ENCODE data around the gene ARID1B. TPM values are rescaled to one million over a fixed set of nuclear protein-coding genes. Genes with fewer than 3 reads are reported as not detected.

Gene ARID1B
- total RNA-seq, 1 experiment from 2014 or later, result 60.3 TPM

DNA sequence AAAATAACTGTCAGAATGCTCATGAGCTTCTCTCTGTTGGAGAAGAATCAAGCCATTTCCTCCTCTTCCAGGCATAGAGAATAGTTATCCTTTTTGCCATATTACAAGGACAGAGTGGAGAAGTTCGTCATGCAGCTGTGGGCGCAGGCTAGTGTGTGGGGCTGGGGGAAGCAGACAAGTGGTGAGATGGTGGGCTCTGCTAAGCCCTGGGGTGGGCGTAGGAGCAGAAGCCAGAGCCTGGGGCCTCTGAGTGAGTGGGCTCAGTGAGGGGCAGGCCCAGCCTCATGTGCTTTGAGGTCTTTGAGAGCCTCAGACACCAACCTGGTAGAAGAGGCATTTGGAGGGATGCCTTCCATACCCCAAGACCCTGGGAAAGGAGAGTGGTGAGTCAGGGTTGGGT lies 19.4 kb downstream of the ARID1B start:
- H3K9me3 Mint-ChIP-seq, result no peaks in the 10 kb centered on the region
- CTCF ChIA-PET, result no interaction called here
- no peak for ATAC-seq

GRCh38 chr6:156797901-156798735 lies 20.9 kb downstream of the ARID1B start:
- H3K4me3 Mint-ChIP-seq, result no peak overlapping the region
- ChIA-PET CTCF (no interaction called here), POLR2A (no interaction called here)
- ATAC-seq, result no peak
- H3K27me3 Mint-ChIP-seq (ENCODE audit: low read depth), result no peaks in the 10 kb centered on the region
- no peak overlapping the region for H3K27ac Mint-ChIP-seq
- TF ChIP-seq SMAD4 (CRISPR knock-in tag; IDR thresholded peaks at IDR 0.05), result no peak
- TF ChIP-seq, protein P1, sequence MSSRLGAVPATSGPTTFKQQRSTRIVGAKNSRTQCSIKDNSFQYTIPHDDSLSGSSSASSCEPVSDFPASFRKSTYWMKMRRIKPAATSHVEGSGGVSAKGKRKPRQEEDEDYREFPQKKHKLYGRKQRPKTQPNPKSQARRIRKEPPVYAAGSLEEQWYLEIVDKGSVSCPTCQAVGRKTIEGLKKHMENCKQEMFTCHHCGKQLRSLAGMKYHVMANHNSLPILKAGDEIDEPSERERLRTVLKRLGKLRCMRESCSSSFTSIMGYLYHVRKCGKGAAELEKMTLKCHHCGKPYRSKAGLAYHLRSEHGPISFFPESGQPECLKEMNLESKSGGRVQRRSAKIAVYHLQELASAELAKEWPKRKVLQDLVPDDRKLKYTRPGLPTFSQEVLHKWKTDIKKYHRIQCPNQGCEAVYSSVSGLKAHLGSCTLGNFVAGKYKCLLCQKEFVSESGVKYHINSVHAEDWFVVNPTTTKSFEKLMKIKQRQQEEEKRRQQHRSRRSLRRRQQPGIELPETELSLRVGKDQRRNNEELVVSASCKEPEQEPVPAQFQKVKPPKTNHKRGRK (CRISPR knock-in tag; IDR thresholded peaks at IDR 0.05; ENCODE audit: borderline replicate concordance), result no peak
- no peaks in the 10 kb centered on the region for H3K36me3 Mint-ChIP-seq
- H3K4me1 Mint-ChIP-seq, result peaks cover 50% of the 10 kb centered on the region
- H3K9me3 Mint-ChIP-seq, result no peaks in the 10 kb centered on the region
- no peak for DNase-seq (ENCODE audit: low spot score)

More for the DNA sequence above, 19.4 kb downstream of the ARID1B start:
- H3K27me3 Mint-ChIP-seq (ENCODE audit: low read depth), result no peaks in the 10 kb centered on the region
- H3K27ac Mint-ChIP-seq, result peak overlapping the region; percentile 43
- no peak for TF ChIP-seq IRF1 (CRISPR knock-in tag; IDR thresholded peaks at IDR 0.05)
- TF ChIP-seq E2F5 (CRISPR knock-in tag; IDR thresholded peaks at IDR 0.05), result no peak
- TF ChIP-seq SMAD4 (CRISPR knock-in tag; IDR thresholded peaks at IDR 0.05), result no peak
- TF ChIP-seq NR3C1 (CRISPR knock-in tag; conservative IDR thresholded peaks at IDR 0.05; ENCODE audit: low read depth), result no peak
- TF ChIP-seq TEAD1 (CRISPR knock-in tag; IDR thresholded peaks at IDR 0.05), result no peak
- no peak for TF ChIP-seq ZNF423 (CRISPR knock-in tag; IDR thresholded peaks at IDR 0.05)
- no peaks in the 10 kb centered on the region for H3K36me3 Mint-ChIP-seq
- H3K4me1 Mint-ChIP-seq, result peaks cover 58% of the 10 kb centered on the region
- no peak for DNase-seq (ENCODE audit: low spot score)
- no peak overlapping the region for H3K4me3 Mint-ChIP-seq
- POLR2A ChIA-PET, result interaction anchor here (0.6 kb wide), 1 partner anchor 38 kb away, joined by 3 read pairs; no protein-coding TSS in a partner anchor

GRCh38 chr6:156801712-156802111 lies 24.5 kb downstream of the ARID1B start:
- Mint-ChIP-seq H3K27ac (peak overlapping the region; percentile 73; the same call in 1 of the 2 replicates), H3K4me1 (peaks cover 48% of the 10 kb centered on the region), H3K27me3 (ENCODE audit: low read depth) (no peaks in the 10 kb centered on the region), H3K9me3 (no peaks in the 10 kb centered on the region), H3K36me3 (no peaks in the 10 kb centered on the region), H3K4me3 (no peak overlapping the region)
- ChIA-PET CTCF (no interaction called here), POLR2A (no interaction called here)
- DNase-seq (ENCODE audit: low spot score) (no peak), ATAC-seq (no peak)
- TF ChIP-seq ZMAT4 (CRISPR knock-in tag; IDR thresholded peaks at IDR 0.05) (no peak), CREB1 (CRISPR knock-in tag; IDR thresholded peaks at IDR 0.05) (no peak), MXD4 (CRISPR knock-in tag; IDR thresholded peaks at IDR 0.05; ENCODE audit: borderline replicate concordance) (no peak), TP53 (CRISPR knock-in tag; IDR thresholded peaks at IDR 0.05) (no peak), CBFB (CRISPR knock-in tag; IDR thresholded peaks at IDR 0.05; ENCODE audit: low read depth) (no peak), ATF6 (CRISPR knock-in tag; IDR thresholded peaks at IDR 0.05) (no peak), USF1 (CRISPR knock-in tag; IDR thresholded peaks at IDR 0.05) (no peak), ZNF281 (CRISPR knock-in tag; IDR thresholded peaks at IDR 0.05) (no peak), ZNF423 (CRISPR knock-in tag; IDR thresholded peaks at IDR 0.05) (no peak), SP1 (CRISPR knock-in tag; conservative IDR thresholded peaks at IDR 0.05) (no peak), HMGA2 (CRISPR knock-in tag; IDR thresholded peaks at IDR 0.05) (no peak), NFYB (CRISPR knock-in tag; conservative IDR thresholded peaks at IDR 0.05; ENCODE audit: low read depth) (no peak), ZNF396 (CRISPR knock-in tag; IDR thresholded peaks at IDR 0.05; ENCODE audit: borderline replicate concordance) (no peak)
- TF ChIP-seq, protein P2, sequence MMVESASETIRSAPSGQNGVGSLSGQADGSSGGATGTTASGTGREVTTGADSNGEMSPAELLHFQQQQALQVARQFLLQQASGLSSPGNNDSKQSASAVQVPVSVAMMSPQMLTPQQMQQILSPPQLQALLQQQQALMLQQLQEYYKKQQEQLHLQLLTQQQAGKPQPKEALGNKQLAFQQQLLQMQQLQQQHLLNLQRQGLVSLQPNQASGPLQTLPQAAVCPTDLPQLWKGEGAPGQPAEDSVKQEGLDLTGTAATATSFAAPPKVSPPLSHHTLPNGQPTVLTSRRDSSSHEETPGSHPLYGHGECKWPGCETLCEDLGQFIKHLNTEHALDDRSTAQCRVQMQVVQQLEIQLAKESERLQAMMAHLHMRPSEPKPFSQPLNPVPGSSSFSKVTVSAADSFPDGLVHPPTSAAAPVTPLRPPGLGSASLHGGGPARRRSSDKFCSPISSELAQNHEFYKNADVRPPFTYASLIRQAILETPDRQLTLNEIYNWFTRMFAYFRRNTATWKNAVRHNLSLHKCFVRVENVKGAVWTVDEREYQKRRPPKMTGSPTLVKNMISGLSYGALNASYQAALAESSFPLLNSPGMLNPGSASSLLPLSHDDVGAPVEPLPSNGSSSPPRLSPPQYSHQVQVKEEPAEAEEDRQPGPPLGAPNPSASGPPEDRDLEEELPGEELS (CRISPR knock-in tag; IDR thresholded peaks at IDR 0.05), result no peak
